Measurements from ENCODE around the gene RAPGEF4. TPM values are rescaled to one million over a fixed set of nuclear protein-coding genes. Genes with fewer than 3 reads are reported as not detected.

The RAPGEF4 gene
- polyA plus RNA-seq, 3 donors from 2014 or later, result not detected

DNA sequence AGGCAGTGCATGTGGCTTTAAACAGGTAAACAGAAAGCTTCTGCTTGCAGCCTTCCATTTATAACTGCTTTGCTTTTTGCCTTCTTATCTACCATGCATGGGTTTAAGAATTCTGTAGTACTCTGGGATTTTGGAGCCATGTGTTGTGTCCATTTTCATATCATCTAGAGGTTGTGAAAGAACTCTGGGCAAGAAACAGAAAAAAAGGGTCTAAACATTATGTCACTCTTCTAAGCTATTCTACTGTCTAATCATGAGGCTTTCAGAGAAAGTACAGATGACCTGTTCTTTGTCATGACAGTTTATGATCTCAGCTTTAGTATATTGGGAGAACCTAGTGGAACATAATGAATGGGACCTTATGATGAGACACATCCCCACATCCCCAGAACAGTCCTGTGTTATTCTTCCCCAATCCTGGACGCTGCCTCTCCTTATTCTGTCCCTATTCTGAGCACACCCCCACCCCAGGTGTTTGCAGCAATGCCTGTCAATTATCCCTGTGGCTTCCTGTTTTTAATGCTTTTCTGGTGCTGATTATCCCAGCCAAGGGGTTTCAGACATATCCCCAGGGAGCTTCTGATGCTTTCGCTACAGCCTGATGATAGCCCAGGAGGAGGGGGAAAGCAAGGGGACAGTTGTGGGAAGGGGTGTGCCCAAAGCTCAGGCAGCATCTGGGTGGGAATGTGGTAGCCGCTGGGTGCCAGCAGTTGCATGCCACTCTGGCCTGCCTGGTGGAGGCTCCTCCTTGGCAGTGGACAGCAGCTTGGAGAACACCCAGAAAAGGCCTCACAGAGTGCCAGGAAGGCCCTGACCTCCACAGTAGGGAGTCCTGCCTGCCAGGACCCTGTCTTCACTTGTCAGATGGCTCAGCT, 170.5 kb downstream of the RAPGEF4 start:
- no peaks in the 10 kb centered on the region for H3K36me3 Mint-ChIP-seq
- no peaks in the 10 kb centered on the region for H3K9me3 Mint-ChIP-seq
- no peak overlapping the region for H3K27ac Mint-ChIP-seq
- peaks cover 2 to 5% (median 3%) of the 10 kb centered on the region in 3 donors for H3K27me3 Mint-ChIP-seq (ENCODE audit: low read depth in 3 of 3)
- no peak overlapping the region for H3K4me3 Mint-ChIP-seq
- H3K4me1 Mint-ChIP-seq, result no peaks in the 10 kb centered on the region
- DNase-seq, result no peak

DNA sequence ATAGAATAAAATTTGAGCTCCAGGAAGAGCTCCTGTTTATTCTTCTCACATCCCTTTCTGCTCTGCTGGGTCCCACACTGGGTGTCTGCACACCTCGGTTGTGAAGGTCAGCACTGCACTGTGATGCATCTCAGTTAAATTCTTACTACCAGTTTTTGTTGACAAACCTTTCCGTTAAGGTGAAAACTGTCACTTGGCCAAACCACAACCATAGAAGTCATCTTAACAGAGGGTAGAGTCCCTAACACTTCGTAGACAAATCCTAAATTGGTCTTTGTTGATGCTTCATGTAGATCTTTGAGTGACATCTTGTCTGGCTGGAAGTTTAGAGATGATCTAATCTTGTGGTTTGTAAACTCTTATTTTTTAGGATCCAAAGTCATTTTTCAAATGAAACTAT, 172.6 kb downstream of the RAPGEF4 start:
- DNase-seq, result no peak
- Mint-ChIP-seq H3K27ac (no peak overlapping the region), H3K27me3 (ENCODE audit: low read depth in 3 of 3) (peaks cover 0 to 5% (median 1%) of the 10 kb centered on the region in 3 donors), H3K36me3 (no peaks in the 10 kb centered on the region), H3K9me3 (no peaks in the 10 kb centered on the region), H3K4me3 (no peak overlapping the region), H3K4me1 (no peaks in the 10 kb centered on the region)

- Mint-ChIP-seq H3K4me3 (no peak overlapping the region), H3K27me3 (ENCODE audit: low read depth in 3 of 3) (peaks cover 1 to 8% (median 2%) of the 10 kb centered on the region in 3 donors), H3K27ac (no peak overlapping the region), H3K4me1 (no peaks in the 10 kb centered on the region), H3K9me3 (no peaks in the 10 kb centered on the region), H3K36me3 (no peaks in the 10 kb centered on the region)
- no peak for DNase-seq
Observed at GRCh38 chr2:172909454-172909853, 173.8 kb downstream of the RAPGEF4 start.

DNA sequence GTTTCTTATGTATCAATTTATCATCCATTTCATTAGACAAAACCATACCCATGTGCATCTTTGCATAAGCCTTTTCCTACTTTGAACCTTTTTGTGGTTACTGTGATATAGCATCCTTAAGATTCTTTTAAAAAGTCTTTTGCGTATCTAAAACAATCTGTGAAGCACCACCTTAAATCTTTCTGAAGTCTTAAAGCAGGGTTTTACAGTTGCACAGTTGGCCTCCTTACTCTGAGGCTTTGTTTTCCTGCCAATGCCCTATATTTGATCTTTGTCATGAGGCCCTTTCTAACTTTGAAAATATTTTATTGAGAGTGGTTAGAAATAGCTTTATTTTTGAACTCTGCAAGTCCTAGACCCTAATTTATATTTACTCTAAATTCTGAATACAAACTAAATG, 176.6 kb downstream of the RAPGEF4 start:
- Mint-ChIP-seq H3K36me3 (no peaks in the 10 kb centered on the region), H3K4me3 (no peak overlapping the region), H3K27ac (no peak overlapping the region), H3K9me3 (no peaks in the 10 kb centered on the region), H3K4me1 (no peaks in the 10 kb centered on the region), H3K27me3 (ENCODE audit: low read depth in 3 of 3) (peaks cover 1 to 5% (median 5%) of the 10 kb centered on the region in 3 donors)
- no peak for DNase-seq

- H3K4me3 Mint-ChIP-seq, result no peak overlapping the region
- no peak overlapping the region for H3K27ac Mint-ChIP-seq
Observed at GRCh38 chr2:172914341-172915008, 178.8 kb downstream of the RAPGEF4 start.

DNA sequence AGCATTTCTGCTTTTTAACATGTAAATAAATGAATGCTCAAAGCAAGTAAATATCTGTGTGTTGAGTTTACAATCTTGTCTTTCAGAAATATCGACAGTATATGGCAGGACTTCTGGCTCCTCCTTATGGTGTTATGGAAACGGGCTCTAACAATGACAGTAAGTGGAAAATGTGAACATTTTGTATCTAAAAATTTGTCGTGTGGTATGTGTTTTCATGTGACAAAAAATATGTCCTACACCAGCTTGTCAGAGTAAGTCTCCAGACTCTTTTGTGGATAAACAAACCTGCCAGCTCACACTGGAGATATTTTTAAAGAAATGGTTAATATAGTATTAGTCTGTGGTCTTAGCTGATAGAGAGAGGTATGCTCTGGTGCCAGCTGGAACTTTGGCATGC, 182.1 kb downstream of the RAPGEF4 start:
- Mint-ChIP-seq H3K27ac (no peak overlapping the region), H3K27me3 (ENCODE audit: low read depth in 3 of 3) (peaks cover 0 to 8% (median 5%) of the 10 kb centered on the region in 3 donors), H3K4me1 (no peaks in the 10 kb centered on the region), H3K4me3 (no peak overlapping the region), H3K36me3 (no peaks in the 10 kb centered on the region), H3K9me3 (no peaks in the 10 kb centered on the region)
- no peak for DNase-seq

More at GRCh38 chr2:172914341-172915008, 178.8 kb downstream of the RAPGEF4 start:
- Mint-ChIP-seq H3K4me1 (no peaks in the 10 kb centered on the region), H3K36me3 (no peaks in the 10 kb centered on the region), H3K27me3 (ENCODE audit: low read depth in 3 of 3) (peaks cover 1 to 6% (median 5%) of the 10 kb centered on the region in 3 donors), H3K9me3 (no peaks in the 10 kb centered on the region)
- DNase-seq, result no peak

DNA sequence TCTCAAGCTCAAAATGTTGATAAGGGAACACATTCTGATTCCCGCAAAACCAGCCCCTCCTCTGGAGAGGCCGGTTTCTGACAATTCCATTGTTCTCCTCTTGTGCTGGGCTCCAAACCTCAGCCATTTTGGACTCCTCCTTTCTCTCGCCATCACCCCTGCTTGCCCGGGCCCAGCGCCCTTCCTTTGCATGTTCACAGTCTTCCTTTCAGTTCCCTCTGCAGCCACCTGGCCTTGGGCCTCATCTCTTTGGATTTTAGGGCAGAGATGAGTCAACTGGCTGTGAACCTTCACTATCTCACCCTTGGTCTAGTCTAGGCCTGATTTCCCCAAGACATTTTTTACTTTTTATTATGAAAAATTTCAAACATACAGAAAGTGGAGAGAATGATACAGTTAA, 184.1 kb downstream of the RAPGEF4 start:
- Mint-ChIP-seq H3K27ac (no peak overlapping the region), H3K36me3 (no peaks in the 10 kb centered on the region), H3K9me3 (no peaks in the 10 kb centered on the region), H3K4me1 (no peaks in the 10 kb centered on the region), H3K4me3 (no peak overlapping the region), H3K27me3 (ENCODE audit: low read depth in 3 of 3) (peaks cover 0 to 6% (median 2%) of the 10 kb centered on the region in 3 donors)
- no peak for DNase-seq

DNA sequence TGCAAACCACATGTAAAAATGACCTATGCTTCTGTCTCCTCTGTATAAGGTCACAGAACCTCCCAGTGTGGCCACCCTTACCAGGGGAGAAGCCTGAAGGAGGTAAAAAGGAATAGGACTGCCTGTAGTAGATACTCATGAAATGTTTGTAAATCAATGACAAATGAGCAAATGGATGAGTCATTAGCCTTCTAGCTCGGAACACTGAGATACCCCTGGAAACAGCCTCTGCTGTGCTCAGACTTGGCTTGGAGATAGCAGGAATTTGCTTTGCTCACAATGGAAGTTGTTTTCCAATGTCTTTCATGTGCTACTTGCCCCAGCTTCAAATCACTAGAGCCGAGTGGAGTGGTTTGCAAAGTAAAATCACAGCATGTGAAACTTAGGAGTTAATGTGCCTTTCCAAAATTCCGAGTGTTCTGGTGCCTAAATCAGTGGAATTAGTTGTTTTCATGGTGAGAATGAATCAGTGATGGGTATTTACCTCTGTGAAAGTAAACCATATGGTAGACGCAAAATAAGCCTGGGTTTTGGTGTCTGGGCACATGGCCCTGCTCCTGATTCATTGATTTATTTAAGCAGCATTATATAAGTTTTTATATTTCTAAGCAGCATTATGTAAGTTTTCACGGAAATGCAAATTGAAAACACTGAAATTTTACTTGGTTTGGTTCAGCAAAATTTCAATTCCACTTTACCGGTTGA, 186.0 kb downstream of the RAPGEF4 start:
- Mint-ChIP-seq H3K4me1 (no peaks in the 10 kb centered on the region), H3K9me3 (no peaks in the 10 kb centered on the region), H3K27ac (no peak overlapping the region), H3K27me3 (ENCODE audit: low read depth in 3 of 3) (peaks cover 0 to 6% (median 2%) of the 10 kb centered on the region in 3 donors), H3K4me3 (no peak overlapping the region), H3K36me3 (no peaks in the 10 kb centered on the region)
- no peak for DNase-seq

- DNase-seq, result no peak
- H3K36me3 Mint-ChIP-seq, result no peaks in the 10 kb centered on the region
- peaks cover 0 to 4% (median 2%) of the 10 kb centered on the region in 3 donors for H3K27me3 Mint-ChIP-seq (ENCODE audit: low read depth in 3 of 3)
- H3K4me3 Mint-ChIP-seq, result no peak overlapping the region
- no peaks in the 10 kb centered on the region for H3K9me3 Mint-ChIP-seq
- H3K27ac Mint-ChIP-seq, result no peak overlapping the region
- no peaks in the 10 kb centered on the region for H3K4me1 Mint-ChIP-seq
Observed at GRCh38 chr2:172922306-172922705, 186.7 kb downstream of the RAPGEF4 start.

DNA sequence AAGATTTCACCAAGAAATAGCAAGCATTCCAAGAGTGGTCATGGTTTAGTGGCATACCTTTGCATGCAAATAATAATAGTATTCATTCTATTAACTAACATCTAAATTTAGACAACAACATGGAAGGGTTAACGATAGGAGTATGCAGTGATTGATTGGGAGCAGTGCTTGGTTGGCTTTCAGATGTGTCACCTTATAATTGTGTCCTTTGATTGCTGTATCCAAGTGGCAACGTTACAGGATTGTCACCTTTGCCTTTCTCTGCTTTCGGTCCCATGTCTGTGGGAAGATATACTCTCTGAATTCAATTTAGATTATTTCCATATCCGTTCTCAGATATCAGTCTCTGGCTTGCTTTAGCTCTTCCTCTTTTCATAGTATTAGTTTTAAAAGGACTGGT, 187.2 kb downstream of the RAPGEF4 start:
- Mint-ChIP-seq H3K27me3 (ENCODE audit: low read depth in 3 of 3) (peaks cover 0 to 4% (median 2%) of the 10 kb centered on the region in 3 donors), H3K4me3 (no peak overlapping the region), H3K36me3 (no peaks in the 10 kb centered on the region), H3K9me3 (no peaks in the 10 kb centered on the region), H3K4me1 (no peaks in the 10 kb centered on the region), H3K27ac (no peak overlapping the region)
- no peak for DNase-seq

GRCh38 chr2:172924097-172924660, 188.5 kb downstream of the RAPGEF4 start:
- DNase-seq, result no peak
- Mint-ChIP-seq H3K4me3 (no peak overlapping the region), H3K36me3 (no peaks in the 10 kb centered on the region), H3K27ac (no peak overlapping the region), H3K9me3 (no peaks in the 10 kb centered on the region), H3K27me3 (ENCODE audit: low read depth in 3 of 3) (peaks cover 0 to 2% (median 2%) of the 10 kb centered on the region in 3 donors), H3K4me1 (no peaks in the 10 kb centered on the region)

DNA sequence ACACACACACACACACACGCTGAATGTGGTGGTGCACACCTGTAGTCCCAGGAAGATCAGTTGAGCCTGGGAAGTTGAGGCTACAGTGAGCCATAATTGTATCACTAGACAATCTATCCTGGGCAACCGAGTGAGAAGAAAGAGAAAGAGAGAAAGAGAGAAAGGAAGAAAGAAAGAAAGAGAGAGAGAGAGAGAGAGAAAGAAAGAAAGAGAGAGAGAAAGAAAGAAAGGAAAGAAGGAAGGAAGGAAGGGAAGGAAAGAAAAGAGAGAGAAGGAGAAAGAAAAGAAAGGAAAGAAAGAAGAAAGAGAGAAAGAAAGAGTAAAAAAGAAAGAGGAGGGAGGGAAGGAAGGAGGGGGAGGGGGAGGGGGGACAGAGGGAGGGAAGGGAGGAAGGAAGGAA, 190.0 kb downstream of the RAPGEF4 start:
- Mint-ChIP-seq H3K36me3 (no peaks in the 10 kb centered on the region), H3K4me1 (no peaks in the 10 kb centered on the region), H3K27ac (no peak overlapping the region), H3K9me3 (no peaks in the 10 kb centered on the region), H3K27me3 (ENCODE audit: low read depth in 3 of 3) (peaks cover 0 to 4% (median 2%) of the 10 kb centered on the region in 3 donors), H3K4me3 (no peak overlapping the region)
- no peak for DNase-seq

DNA sequence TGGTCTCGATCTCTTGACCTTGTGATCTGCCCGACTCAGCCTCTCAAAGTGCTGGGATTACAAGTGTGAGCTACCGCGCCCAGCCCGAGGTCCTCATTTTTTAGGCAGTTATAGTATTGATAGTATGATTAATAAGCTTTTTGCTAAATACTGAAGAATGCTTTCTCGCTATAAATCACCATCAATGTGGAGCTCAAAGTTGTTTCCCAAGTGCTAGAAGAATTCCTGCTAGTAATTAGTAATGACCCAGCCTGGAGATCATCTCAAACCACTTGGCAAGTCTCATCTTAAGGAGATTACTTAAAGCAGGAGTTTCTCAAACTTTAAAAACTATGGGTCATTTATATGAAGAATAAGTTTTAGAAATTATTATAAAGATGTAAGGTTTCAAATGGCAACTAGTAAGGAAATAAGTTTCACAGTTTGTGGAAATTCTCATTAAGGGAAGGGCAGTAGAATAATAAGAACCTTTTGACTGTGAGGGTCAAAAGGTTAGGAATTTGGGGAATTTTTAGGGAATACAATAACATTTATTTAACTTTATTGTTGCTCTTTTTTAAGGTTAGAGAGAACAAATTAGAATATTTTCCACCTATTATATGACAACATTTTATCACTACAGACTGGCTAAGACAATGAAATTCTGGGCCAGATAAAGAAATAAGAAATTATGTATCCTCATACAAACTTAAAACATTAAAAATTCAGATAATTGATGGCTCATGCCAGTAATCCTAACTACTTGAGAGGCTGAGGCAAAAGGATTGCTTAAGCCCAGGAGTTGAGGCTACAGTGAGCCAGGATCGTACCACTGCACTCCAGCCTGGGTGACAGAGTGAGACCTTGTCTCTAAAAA, 191.4 kb downstream of the RAPGEF4 start:
- no peaks in the 10 kb centered on the region for H3K4me1 Mint-ChIP-seq
- H3K27me3 Mint-ChIP-seq (ENCODE audit: low read depth in 3 of 3), result peaks cover 0 to 3% (median 2%) of the 10 kb centered on the region in 3 donors
- DNase-seq, result no peak
- H3K36me3 Mint-ChIP-seq, result no peaks in the 10 kb centered on the region
- no peaks in the 10 kb centered on the region for H3K9me3 Mint-ChIP-seq
- H3K27ac Mint-ChIP-seq, result no peak overlapping the region
- H3K4me3 Mint-ChIP-seq, result no peak overlapping the region

Measured in immature natural killer cell (primary cell).